ENCODE data around the gene KCNK3.

- TF ChIP-seq CTCF (IDR thresholded peaks at IDR 0.05) = no peak
- no peak for TF ChIP-seq POLR2A (IDR thresholded peaks at IDR 0.05)
These were observed 40.7 kb upstream of the KCNK3 start for GRCh38 chr2:26651799-26652198.
